GM18507 (cell line): ENCODE measurements around the gene PIGO.
A peak's percentile ranks its signal among the peaks of the same experiment; 100 is the strongest.

Experiments
- DNase-seq: peaks from one replicate; pipeline ENCODE4 v3.0.0; 2011; ENCODE audit warnings: low read depth; ENCODE audit not compliant: insufficient read length; ENCODE audit errors: extremely low spot score
- FAIRE-seq: peaks from 2 replicates; lab custom pipeline; 2011; peaks lifted over from hg19 to GRCh38; lab: Jason Lieb, UNC

The PIGO gene

DNA sequence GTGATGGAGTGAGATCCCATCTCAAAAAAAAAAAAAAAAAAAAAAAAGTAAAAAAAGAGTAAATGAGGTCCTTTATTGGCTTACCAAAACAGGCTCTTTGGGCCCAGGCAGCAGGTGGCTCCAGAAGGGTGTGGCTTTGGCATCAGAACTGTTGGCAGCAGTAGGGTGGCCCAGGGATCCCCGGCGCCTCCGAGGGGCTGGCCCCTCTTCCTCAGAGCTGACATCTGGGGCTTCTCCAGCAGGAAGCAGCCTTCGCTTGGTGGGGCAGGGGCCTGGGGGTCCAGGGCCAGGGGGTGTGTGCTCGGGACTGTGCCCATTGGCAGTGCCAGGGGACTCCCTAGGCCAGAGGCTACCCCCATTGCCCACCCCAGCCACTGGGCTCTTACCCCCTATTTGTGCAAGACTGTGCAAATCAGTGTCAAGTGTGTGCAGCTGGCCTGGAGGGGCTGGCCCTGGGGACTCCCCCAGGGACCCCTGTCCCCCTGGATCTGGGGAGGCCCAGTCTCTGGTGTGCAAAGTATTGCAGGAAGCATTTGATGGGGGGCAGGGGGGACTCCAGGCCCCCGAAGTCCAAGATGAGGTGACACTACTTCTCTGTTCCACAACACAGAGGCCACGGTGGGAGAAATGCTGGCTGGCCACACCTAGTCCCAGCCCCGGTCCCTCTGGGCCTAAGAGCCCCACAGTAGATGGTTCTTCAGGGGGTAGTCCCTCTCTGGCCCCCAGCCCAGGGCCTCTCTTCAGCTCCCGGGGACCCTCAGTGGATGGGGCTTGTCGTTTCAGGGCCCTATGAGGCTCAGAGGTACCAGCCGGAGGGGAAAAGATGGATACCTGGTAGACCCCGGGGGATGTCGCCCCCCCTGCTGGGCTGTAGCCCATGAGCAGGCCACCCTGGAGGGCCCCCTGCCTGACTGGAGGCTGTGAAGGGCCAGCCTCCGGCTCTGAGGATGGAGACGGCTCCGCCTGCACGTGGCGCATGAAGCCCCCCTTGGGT, 11.2 kb upstream of the PIGO start:
- FAIRE-seq (no peak), DNase-seq (no peak)

- DNase-seq, result no peak
- no peak for FAIRE-seq
Measured at GRCh38 chr9:35106343-35106730, 9.9 kb upstream of the PIGO start.

GRCh38 chr9:35105571-35106342, 9.4 kb upstream of the PIGO start:
- DNase-seq, result no peak
- FAIRE-seq, result no peak

- DNase-seq (no peak), FAIRE-seq (no peak)
Measured at GRCh38 chr9:35105126-35105525, 8.7 kb upstream of the PIGO start.

- FAIRE-seq, result no peak
- DNase-seq, result no peak
Measured at GRCh38 chr9:35104586-35104985, 8.2 kb upstream of the PIGO start.

- DNase-seq (no peak), FAIRE-seq (no peak)
Measured at GRCh38 chr9:35103660-35104191, 7.3 kb upstream of the PIGO start.

GRCh38 chr9:35102769-35103659, 6.6 kb upstream of the PIGO start, which contains the start of gene STOML2:
Gene STOML2 (minus strand): TSS chr9:35103131. CDS start chr9:35103094, 37 bp downstream.
- FAIRE-seq, result peak; percentile 99

GRCh38 chr9:35102465-35102768, 6.0 kb upstream of the PIGO start:
- no peak for DNase-seq
- FAIRE-seq, result no peak

More at GRCh38 chr9:35102769-35103659, 6.6 kb upstream of the PIGO start, which contains the start of gene STOML2:
- peak; percentile 90 for DNase-seq

DNA sequence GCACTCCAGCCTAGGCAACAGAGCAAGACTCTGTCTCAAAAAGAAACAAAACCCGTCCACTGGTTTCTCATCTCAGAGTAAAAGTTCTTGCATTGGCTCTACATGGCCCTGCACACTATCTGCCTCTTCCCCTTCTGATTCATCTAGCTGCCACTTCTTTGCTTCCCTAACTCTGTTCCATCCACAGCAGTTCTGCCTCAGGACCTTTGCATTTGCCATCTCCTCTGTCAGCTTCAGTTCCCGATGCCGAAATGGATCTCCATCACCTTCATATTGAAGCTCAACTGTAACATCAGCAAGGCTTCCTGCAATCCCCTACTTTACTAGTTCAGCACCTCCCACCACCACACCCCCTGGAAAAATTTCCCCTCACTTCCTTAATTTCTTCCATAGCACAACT, 1.2 kb upstream of the PIGO start:
- no peak for FAIRE-seq
- DNase-seq, result no peak

DNA sequence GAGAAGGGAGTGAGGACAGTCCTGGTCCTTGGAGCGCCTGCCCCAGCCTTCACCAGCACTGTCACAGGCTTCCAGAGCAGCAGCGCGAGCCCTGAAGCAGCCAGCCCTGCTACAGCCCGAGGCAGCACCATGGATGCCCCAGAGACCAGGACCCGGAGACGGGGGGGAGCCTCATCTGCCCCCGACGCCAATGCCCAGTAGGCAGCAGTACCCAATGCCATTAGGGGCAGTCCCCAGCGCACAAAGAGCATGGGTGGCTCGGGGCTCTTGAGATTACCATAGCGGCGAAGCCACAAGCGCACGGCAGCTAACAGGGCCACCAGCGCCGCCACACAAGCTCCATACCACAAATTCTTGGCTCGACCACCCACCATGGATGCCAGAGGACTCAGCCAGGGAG, 4.9 kb downstream of the PIGO start:
- DNase-seq, result no peak
- FAIRE-seq, result no peak

GRCh38 chr9:35089434-35089833, 7.0 kb downstream of the PIGO start:
- no peak for DNase-seq
- no peak for FAIRE-seq

DNA sequence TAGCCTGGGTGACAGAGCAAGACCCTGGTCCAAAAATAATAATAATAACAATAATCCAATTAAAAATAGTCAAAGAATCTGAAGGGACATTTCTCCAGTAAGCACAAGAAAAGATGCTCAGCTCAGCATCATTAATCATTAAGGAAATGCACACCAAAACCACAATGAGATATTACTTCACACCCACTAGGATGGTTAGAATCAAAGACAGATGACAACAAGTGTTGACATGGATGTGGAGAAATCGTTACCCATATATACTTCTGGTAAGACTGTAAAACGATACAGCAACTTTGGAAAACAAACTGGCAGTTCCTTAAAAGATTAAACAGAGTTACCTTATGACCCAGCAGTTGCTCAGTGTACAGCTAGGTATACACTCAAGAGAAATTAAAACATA, 11.3 kb downstream of the PIGO start:
- no peak for FAIRE-seq
- DNase-seq, result no peak

- DNase-seq (peak; percentile 83), FAIRE-seq (peak; percentile 97)
Measured at GRCh38 chr9:35079426-35080341, 16.7 kb downstream of the PIGO start, which contains the start of gene FANCG. Gene FANCG (minus strand): TSS chr9:35079942. CDS start chr9:35079524, 418 bp downstream.

GRCh38 chr9:35079041-35079425, 17.4 kb downstream of the PIGO start:
- DNase-seq (no peak), FAIRE-seq (no peak)

DNA sequence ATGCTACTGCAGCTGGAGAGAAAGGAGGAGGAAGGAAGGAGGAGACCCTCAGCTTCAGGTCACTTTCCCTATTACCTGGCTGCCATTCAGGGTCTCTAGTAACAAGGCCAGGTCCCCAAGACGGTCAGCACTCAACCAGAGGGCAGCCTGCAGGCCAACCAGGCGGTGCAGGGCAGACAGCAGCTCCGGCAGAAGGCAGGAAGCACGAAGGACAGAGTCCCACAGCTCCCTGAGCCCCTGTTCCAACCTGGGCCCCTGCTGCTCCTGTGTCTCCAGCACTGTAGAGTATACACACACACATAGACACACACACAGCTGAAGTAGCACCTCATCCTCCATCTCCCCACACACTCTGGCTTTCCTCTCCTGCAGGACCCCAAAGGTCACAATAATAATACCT, 18.3 kb downstream of the PIGO start:
- no peak for FAIRE-seq
- no peak for DNase-seq

DNA sequence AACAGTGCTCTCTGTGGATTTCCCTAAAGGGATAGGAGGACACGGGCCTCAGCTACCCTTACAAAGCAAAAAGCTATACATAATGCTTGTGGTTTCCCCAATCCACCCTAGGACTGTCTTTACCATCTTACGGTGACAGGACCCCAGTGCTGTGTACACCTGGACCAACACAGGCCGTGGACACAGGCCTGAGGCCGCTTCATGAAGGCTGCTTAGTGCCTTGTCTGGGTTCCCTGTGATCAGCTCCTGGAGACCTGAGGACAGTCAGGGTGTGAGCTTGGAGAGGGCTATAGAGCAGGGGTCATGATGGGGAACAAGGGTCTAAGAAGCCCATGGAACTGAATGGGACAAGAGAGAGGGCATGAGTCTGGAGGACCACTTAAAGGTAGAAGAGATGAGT, 19.5 kb downstream of the PIGO start:
- FAIRE-seq (no peak), DNase-seq (no peak)

- FAIRE-seq (no peak), DNase-seq (no peak)
Measured at GRCh38 chr9:35075358-35075757, 21.0 kb downstream of the PIGO start.

- no peak for DNase-seq
- FAIRE-seq, result no peak
Measured at GRCh38 chr9:35074791-35075190, 21.6 kb downstream of the PIGO start.
